Colonic mucosa (tissue), 4 donors: ENCODE measurements around the gene C4BPB. TPM values are rescaled to one million over a fixed set of nuclear protein-coding genes. Genes with fewer than 3 reads are reported as not detected.

Source experiments
- DNase-seq: peaks from one replicate; pipeline ENCODE4 v3.0.0-alpha.2; 2020
- H3K27ac ChIP-seq: fragments of 200-600 bp; one replicate; pipeline ENCODE4 v1.8.0; 2021
- H3K27me3 ChIP-seq: fragments of 200-600 bp; one replicate; pipeline ENCODE4 v1.8.0; 2021
- H3K36me3 ChIP-seq: fragments of 200-600 bp; one replicate; pipeline ENCODE4 v1.8.0; 2021
- H3K4me1 ChIP-seq: fragments of 200-600 bp; one replicate; pipeline ENCODE4 v1.8.0; 2021; ENCODE audit warnings: mild to moderate bottlenecking
- H3K4me3 ChIP-seq: fragments of 200-600 bp; one replicate; pipeline ENCODE4 v1.8.0; 2021
- H3K9ac ChIP-seq, 2 donors: one replicate each; pipeline ENCODE4 v1.7.0; 2013; ENCODE audit warnings: control low read depth in 2 of 2, low read depth in 2 of 2, low read length in 2 of 2
- H3K9me3 ChIP-seq: fragments of 200-600 bp; one replicate; pipeline ENCODE4 v1.8.0; 2021
- CTCF ChIP-seq: fragments of 200-600 bp; IDR thresholded peaks from one replicate; pipeline ENCODE4 v1.8.0; 2022; ENCODE audit warnings: antibody characterized with exemption, mild to moderate bottlenecking
- intact Hi-C: fragments of 100-400 bp; cut with DNase I; formaldehyde crosslinking; loops from one replicate; pipeline ENCODE4 v1.14.1; 2022
- total RNA-seq, 2 donors: library from RNA; stranded (reverse); fragmentation: NEBNext Ultra II Directional in 1 of 2; extraction: Animal tissue kit (Norgen Biotek cat#: 25700) in 1 of 2; gene quantifications; one replicate each; pipeline ENCODE4 v1.2.1, GENCODE V29; 2021
- donor health status: healthy.
- donor health status: DM: no; HTN: no; CAD: no.
- donor health status: DM: no; HTN: no; CAD: no.

Gene C4BPB
- total RNA-seq, 2 donors from 2014 or later: 5.0 to 9.6 TPM

- Histone ChIP-seq H3K9ac (no peak overlapping the region), H3K4me1 (no peaks in the 10 kb centered on the region), H3K27me3 (no peaks in the 10 kb centered on the region), H3K9me3 (no peaks in the 10 kb centered on the region), H3K27ac (no peak overlapping the region), H3K4me3 (no peak overlapping the region), H3K36me3 (no peaks in the 10 kb centered on the region)
- intact Hi-C loops: no loop called here
- TF ChIP-seq CTCF: no peak
- no peak for DNase-seq
Observed at GRCh38 chr1:207139616-207140015, 51.0 kb downstream of the C4BPB start.

GRCh38 chr1:207140536-207140935, 51.9 kb downstream of the C4BPB start:
- H3K4me1 ChIP-seq: no peaks in the 10 kb centered on the region
- no peak overlapping the region for H3K27ac ChIP-seq
- no peak overlapping the region for H3K4me3 ChIP-seq
- TF ChIP-seq CTCF: no peak
- no peaks in the 10 kb centered on the region for H3K27me3 ChIP-seq
- intact Hi-C loops: no loop called here
- no peaks in the 10 kb centered on the region for H3K36me3 ChIP-seq
- no peak for DNase-seq
- H3K9ac ChIP-seq: no peak overlapping the region
- H3K9me3 ChIP-seq: no peaks in the 10 kb centered on the region

DNA sequence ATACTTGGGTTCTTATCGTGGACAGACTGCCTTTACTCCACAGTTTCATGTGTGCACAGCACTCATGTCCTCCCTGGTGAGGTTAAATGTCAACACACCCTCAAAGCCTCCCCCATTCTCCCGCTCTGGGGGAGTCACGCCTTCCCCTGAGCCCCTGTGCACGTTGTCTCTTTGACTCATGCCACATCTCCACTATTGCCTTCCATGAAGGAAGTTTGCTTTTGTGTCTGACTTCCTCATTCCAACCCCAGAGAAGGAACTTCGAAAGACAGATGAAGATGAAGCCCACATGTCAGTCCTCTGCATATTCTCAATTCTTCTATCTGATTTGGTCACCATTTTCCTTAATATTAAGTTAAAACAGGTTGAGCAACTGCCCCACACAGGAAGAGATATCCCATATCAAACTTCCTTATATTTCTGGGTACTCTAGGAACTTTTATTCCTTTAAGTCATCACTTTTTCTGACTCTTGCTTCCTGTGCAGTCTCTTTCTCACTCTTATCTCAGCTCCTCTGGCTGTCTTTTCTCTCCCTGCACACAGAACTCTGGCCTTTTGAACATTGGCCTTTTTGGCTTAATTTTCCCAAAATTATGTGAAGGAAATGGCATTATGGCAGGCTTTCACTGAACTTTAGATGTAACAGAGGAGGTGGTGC, 56.9 kb downstream of the C4BPB start:
- no peak overlapping the region for H3K27ac ChIP-seq
- no peak overlapping the region for H3K4me3 ChIP-seq
- no peaks in the 10 kb centered on the region for H3K36me3 ChIP-seq
- intact Hi-C loops: no loop called here
- DNase-seq: no peak
- TF ChIP-seq CTCF: no peak
- H3K27me3 ChIP-seq: no peaks in the 10 kb centered on the region
- H3K9me3 ChIP-seq: no peaks in the 10 kb centered on the region
- H3K9ac ChIP-seq: no peak overlapping the region
- no peaks in the 10 kb centered on the region for H3K4me1 ChIP-seq

Other genes with a start within 250 kb of the C4BPB start
- not detected for gene IL20, start 223.2 kb upstream of the C4BPB start, total RNA-seq
- not detected for gene IL24, start 191.4 kb upstream of the C4BPB start, total RNA-seq
- 1 to 10 TPM; 2.3 to 2.7 TPM for gene FCMR, start 166.9 kb upstream of the C4BPB start, total RNA-seq
- gene PIGR, start 142.4 kb upstream of the C4BPB start, total RNA-seq: over 10,000 TPM in 1 of 2 donors, 1,000 to 10,000 TPM in 1; 7,504 to 12,164 TPM
- 1 to 10 TPM in 1 of 2 donors, under 1 TPM in 1; 0.56 to 4.5 TPM for gene FCAMR, start 118.4 kb upstream of the C4BPB start, total RNA-seq
- gene C1orf116, start 56.1 kb upstream of the C4BPB start, total RNA-seq: 10 to 100 TPM; 12.0 to 25.5 TPM
- gene YOD1, start 37.7 kb upstream of the C4BPB start, total RNA-seq: 1 to 10 TPM; 5.7 to 8.0 TPM
- 10 to 100 TPM; 52.1 to 88.5 TPM for gene PFKFB2, start 35.6 kb upstream of the C4BPB start, total RNA-seq
- 1 to 10 TPM; 1.9 to 2.3 TPM for gene C4BPA, start 15.4 kb downstream of the C4BPB start, total RNA-seq
- 10 to 100 TPM; 49.4 to 70.7 TPM for gene CD55, start 232.8 kb downstream of the C4BPB start, total RNA-seq